Heart left ventricle (tissue), 16 donors: Measurements from ENCODE around the gene EFCAB5. TPM values are rescaled to one million over a fixed set of nuclear protein-coding genes. Genes with fewer than 3 reads are reported as not detected.
"Not testable (repeated sequence)": the region's sequence is repeated elsewhere in the genome, so short reads cannot be mapped to it uniquely, and the experiment has no call there.

ENCODE experiments used
- ATAC-seq, 4 donors: fragments of 200-7000 bp; cut with Tn5 transposase; one replicate each; pipeline ENCODE4 v1.9.1; 2020 to 2022; ENCODE audit warnings: moderate library complexity in 4 of 4, mild to moderate bottlenecking in 3 of 4, moderate number of reproducible peaks in 1 of 4
- DNase-seq, 5 donors: peaks; one replicate each; pipeline ENCODE4 v3.0.0-alpha.2; 2020
- H3K27ac ChIP-seq, 12 donors: fragments of 200-600 bp; sonication (generic) in 4 of 12; one replicate each; pipeline versions ENCODE4 v1.5.0 to v1.8.0; 2016 to 2022; ENCODE audit warnings: mild to moderate bottlenecking in 2 of 12
- H3K27me3 ChIP-seq, 9 donors: fragments of 200-600 bp; sonication (generic) in 2 of 9; one replicate each; pipeline versions ENCODE4 v1.5.1 to v1.8.0; 2016 to 2022; ENCODE audit warnings: mild to moderate bottlenecking in 3 of 9
- H3K36me3 ChIP-seq, 9 donors: fragments of 200-600 bp; sonication (generic) in 2 of 9; one replicate each; pipeline versions ENCODE4 v1.5.0 to v1.8.0; 2018 to 2022; ENCODE audit warnings: mild to moderate bottlenecking in 2 of 9
- H3K4me1 ChIP-seq, 12 donors: fragments of 200-600 bp; sonication (generic) in 4 of 12; one replicate each; pipeline versions ENCODE4 v1.5.0 to v1.8.0; 2016 to 2022; ENCODE audit warnings: mild to moderate bottlenecking in 3 of 12
- H3K4me3 ChIP-seq, 12 donors: fragments of 200-600 bp; sonication (generic) in 4 of 12; one replicate each; pipeline versions ENCODE4 v1.5.0 to v1.8.0; 2017 to 2022; ENCODE audit warnings: mild to moderate bottlenecking in 9 of 12, moderate library complexity in 4 of 12
- H3K9me3 ChIP-seq, 12 donors: fragments of 200-600 bp; sonication (generic) in 4 of 12; one replicate each; pipeline versions ENCODE4 v1.5.0 to v1.8.0; 2016 to 2022; ENCODE audit warnings: mild to moderate bottlenecking in 1 of 12
- CTCF ChIP-seq, 12 donors: fragments of 200-600 bp; sonication (generic) in 4 of 12; IDR thresholded peaks; one replicate each; pipeline versions ENCODE4 v1.5.0 to v1.8.0; 2018 to 2022; ENCODE audit warnings: antibody characterized with exemption in 12 of 12, mild to moderate bottlenecking in 5 of 12
- POLR2A ChIP-seq, 2 donors: fragments of 450-650 bp; IDR thresholded peaks; one replicate each; pipeline ENCODE4 v1.6.1; 2017; ENCODE audit warnings: antibody characterized with exemption in 2 of 2, mild to moderate bottlenecking in 2 of 2, moderate library complexity in 2 of 2
- WGBS, 4 donors: extraction: QIAGEN DNeasy Blood & Tissue Kit in 2 of 4; methylation state at CpG; one replicate each; pipeline versions ENCODE4 v1.1.5 to v1.1.7; 2013 to 2018; 5-methylcytosine and 5-hydroxymethylcytosine counted together
- intact Hi-C, 10 donors: fragments of 100-400 bp; cut with DNase I; formaldehyde crosslinking; loops; one replicate each; pipeline versions ENCODE4 v1.11.1 to v1.14.2; 2022
- polyA plus RNA-seq, 2 donors: library from polyadenylated mRNA; stranded (reverse); fragments of 200-250 nt; gene quantifications; one replicate each; pipeline ENCODE4 v1.2.3, GENCODE V29; 2013
- total RNA-seq, 9 donors: library from RNA; depleted of rRNA in 2 of 9; stranded (reverse); fragments of >200 nt in 2 of 9; fragmentation: NEBNext Ultra II Directional in 3 of 9; extraction: Animal tissue kit (Norgen Biotek cat#: 25700) in 3 of 9; gene quantifications; one replicate each; pipeline versions ENCODE4 v1.1.0 to v1.2.4, GENCODE V29; 2016 to 2023
- donor health status: ischemic (EF 13 %, LVEDD 7.1; RV severe dilation, severe dysfunction).
- donor health status: healthy with polysubstance abuse.
- donor health status: DM: no; HTN: yes; CAD: no.
- donor health status: DM: no; HTN: no; CAD: no.
- donor health status: ischemic (EF 25% LVEDD 6.9; RV normal size, moderate dysfunction).
- donor health status: ischemic (EF 25% LVEDD 5.7; RV mildly dilated, moderate dysfunction).
- donor health status: healthy.
- donor health status: DM: yes; HTN: yes; CAD: no.
- donor health status: ischemic (EF 35%, LVEDD 5.7; RV mildly dilated, moderate dysfunction).
- donor health status: nonischemic (EF 11% LVEDD 7.7; RV severe dilation, severe dysfunction).
- donor health status: DM: yes; HTN: yes; CAD: no.
- donor health status: PGD.
- donor health status: ischemic (EF 29% LVEDD 5.4; RV normal size, mild dysfunction).
- donor health status: nonischemic (EF 23%, LVEDD 6.1; RV moderate dilation, normal function).

The EFCAB5 gene
- total and polyA plus RNA-seq, 11 donors = 0.01 to 1.2 (median 0.61) TPM; not detected in 6

DNA sequence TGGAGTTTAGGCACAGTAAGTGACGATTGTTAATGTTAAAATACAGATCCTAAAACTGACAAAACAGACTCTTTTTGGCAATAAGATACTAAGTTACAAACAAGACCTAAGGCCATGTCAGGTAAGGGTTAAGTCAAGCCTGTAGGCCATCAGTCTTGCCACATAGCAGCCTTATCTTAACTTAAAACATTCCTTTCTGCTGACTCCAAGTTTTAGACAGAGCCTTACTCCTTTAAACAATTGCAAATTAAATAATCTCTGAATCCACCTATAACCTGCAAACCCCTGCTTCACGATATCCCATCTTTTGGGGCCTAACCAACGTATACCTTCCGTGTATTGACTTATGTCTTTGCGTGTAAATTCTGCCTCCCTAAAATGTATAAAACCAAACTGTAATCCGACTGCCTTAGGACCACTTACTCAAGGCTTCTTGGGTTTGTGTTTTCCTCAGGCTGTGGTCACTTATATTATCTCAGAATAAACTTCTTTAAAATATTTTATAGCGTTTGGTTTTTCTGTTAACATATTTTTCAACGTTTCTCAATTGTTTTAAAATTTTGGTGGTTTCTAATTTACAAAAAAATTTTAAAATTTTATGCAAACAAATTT, 64.4 kb downstream of the EFCAB5 start:
- no peak for DNase-seq
- no peaks in the 10 kb centered on the region for H3K27me3 ChIP-seq
- no peaks in the 10 kb centered on the region for H3K36me3 ChIP-seq
- H3K4me3 ChIP-seq = no peak overlapping the region
- H3K4me1 ChIP-seq = peaks cover 0 to 5% (median 0%) of the 10 kb centered on the region in 12 donors
- 44 to 53% (median 49%) methylated on average over 8 of the region's 8 CpGs for WGBS, 4 donors
- peaks cover 0 to 3% (median 0%) of the 10 kb centered on the region in 12 donors for H3K9me3 ChIP-seq
- no peak overlapping the region for H3K27ac ChIP-seq
- TF ChIP-seq POLR2A (IDR thresholded peaks at IDR 0.05) = no peak
- TF ChIP-seq CTCF (IDR thresholded peaks at IDR 0.05) = no peak
- intact Hi-C loops = loop anchor here in 1 of 10 donors (10.0 kb wide), 1 partner anchor 201 kb away; no protein-coding TSS in a partner anchor
- no peak for ATAC-seq

DNA sequence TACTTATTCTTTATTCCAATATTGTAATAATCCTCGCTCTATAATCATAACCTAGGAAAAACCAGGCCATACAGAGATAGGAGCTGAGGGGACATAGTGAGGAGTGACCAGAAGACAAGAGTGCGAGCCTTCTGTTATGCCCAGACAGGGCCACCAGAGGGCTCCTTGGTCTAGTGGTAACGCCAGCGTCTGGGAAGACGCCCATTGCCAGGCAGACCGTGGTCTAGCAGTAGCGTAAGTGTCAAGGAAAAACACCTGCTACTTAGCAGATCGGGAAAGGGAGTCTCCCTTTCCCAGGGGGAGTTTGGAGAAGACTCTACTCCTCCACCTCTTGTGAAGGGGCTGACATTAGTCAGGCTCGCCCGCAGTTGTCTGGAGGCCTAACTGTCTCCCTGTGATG, 70.5 kb downstream of the EFCAB5 start:
- H3K4me1 ChIP-seq, ATAC-seq, H3K4me3 ChIP-seq, DNase-seq, H3K27ac ChIP-seq, H3K36me3 ChIP-seq, H3K27me3 ChIP-seq, H3K9me3 ChIP-seq: not testable (repeated sequence)
- intact Hi-C loops = loop anchor here in 1 of 10 donors (10.0 kb wide), 1 partner anchor 197 kb away; no protein-coding TSS in a partner anchor
- 89 to 92% (median 90%) methylated on average over 9 to 10 of the region's 10 CpGs for WGBS, 4 donors

- intact Hi-C loops = loop anchor here in 7 of 10 donors (2.0 to 10.0 kb wide), 6 partner anchors 73 to 435 kb away; partner anchors contain the start of genes GIT1 (in 1 of the 7) and SSH2 (in 1 of the 7)
- H3K4me1 ChIP-seq = peaks cover 0 to 3% (median 0%) of the 10 kb centered on the region in 12 donors
- 23 to 28% (median 26%) methylated on average over 4 of the region's 4 CpGs for WGBS, 4 donors
- H3K27ac ChIP-seq = no peak overlapping the region
- DNase-seq (peak in 1 of 5 donors; percentile 9), ATAC-seq (no peak)
- H3K36me3 ChIP-seq = no peaks in the 10 kb centered on the region
- peaks cover 0 to 5% (median 0%) of the 10 kb centered on the region in 9 donors for H3K27me3 ChIP-seq
- no peak for TF ChIP-seq POLR2A (IDR thresholded peaks at IDR 0.05)
- TF ChIP-seq CTCF (IDR thresholded peaks at IDR 0.05) = peak; percentile 60 to 80 (median 76)
- H3K4me3 ChIP-seq = no peak overlapping the region
- no peaks in the 10 kb centered on the region for H3K9me3 ChIP-seq
These were observed 80.4 kb downstream of the EFCAB5 start for GRCh38 chr17:30021708-30022317.

DNA sequence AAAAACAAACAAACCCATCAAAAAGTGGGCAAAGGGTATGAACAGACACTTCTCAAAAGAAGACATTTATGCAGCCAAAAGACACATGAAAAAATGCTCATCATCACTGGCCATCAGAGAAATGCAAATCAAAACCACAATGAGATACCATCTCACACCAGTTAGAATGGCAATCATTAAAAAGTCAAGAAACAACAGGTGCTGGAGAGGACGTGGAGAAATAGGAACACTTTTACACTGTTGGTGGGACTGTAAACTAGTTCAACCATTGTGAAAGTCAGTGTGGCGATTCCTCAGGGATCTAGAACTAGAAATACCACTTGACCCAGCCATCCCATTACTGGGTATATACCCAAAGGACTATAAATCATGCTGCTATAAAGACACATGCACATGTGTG, 83.9 kb downstream of the EFCAB5 start:
- H3K27ac ChIP-seq, H3K36me3 ChIP-seq, H3K4me3 ChIP-seq, DNase-seq, H3K9me3 ChIP-seq, H3K4me1 ChIP-seq, H3K27me3 ChIP-seq, ATAC-seq: not testable (repeated sequence)
- 33 to 90% (median 65%) methylated on average over 1 to 2 of the region's 2 CpGs for WGBS, 4 donors
- intact Hi-C loops = loop anchor here in 3 of 10 donors (5.0 to 10.0 kb wide), 3 partner anchors 67 to 221 kb away; no protein-coding TSS in a partner anchor

DNA sequence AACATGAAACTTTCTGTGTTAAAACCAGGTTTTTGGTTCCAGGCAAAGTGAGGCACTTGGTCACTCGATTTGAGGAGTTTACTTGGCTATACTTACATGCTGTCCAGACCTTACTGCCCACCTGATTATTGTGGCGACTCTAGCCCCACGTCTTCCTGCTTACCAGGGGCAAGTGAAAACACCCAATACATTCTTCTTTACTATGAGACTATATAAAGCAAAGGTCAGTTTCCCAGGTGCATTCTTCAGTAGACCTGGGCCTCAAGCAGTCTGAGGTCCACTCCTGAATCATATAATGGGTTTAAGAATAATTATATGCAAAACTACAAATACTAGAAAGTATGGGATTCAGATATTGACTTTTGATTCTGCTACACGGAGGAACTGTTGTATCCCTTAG, 86.2 kb downstream of the EFCAB5 start:
- H3K4me3 ChIP-seq = no peak overlapping the region
- no peak for ATAC-seq
- 76 to 80% (median 78%) methylated on average over 4 of the region's 4 CpGs for WGBS, 4 donors

More for the DNA sequence above, 86.2 kb downstream of the EFCAB5 start:
- Histone ChIP-seq H3K27ac (no peak overlapping the region), H3K9me3 (no peaks in the 10 kb centered on the region), H3K27me3 (no peaks in the 10 kb centered on the region), H3K36me3 (no peaks in the 10 kb centered on the region), H3K4me1 (no peaks in the 10 kb centered on the region)
- no peak for DNase-seq
- TF ChIP-seq CTCF (IDR thresholded peaks at IDR 0.05) = no peak
- TF ChIP-seq POLR2A (IDR thresholded peaks at IDR 0.05) = no peak
- intact Hi-C loops = loop anchor here in 3 of 10 donors (5.0 to 10.0 kb wide), 3 partner anchors 65 to 223 kb away; no protein-coding TSS in a partner anchor
